GM06990 (cell line): ENCODE results near the gene UPF1.

ENCODE experiments used
- DNase-seq: peaks from one replicate; pipeline ENCODE4 v3.0.0-alpha.2; 2011; ENCODE audit not compliant: insufficient read length; ENCODE audit errors: extremely low read depth
- H3K27me3 ChIP-seq: replicated peaks from 2 replicates; pipeline ENCODE4 v1.6.0; 2011; ENCODE audit warnings: low read length; ENCODE audit not compliant: control insufficient read depth, insufficient read depth
- H3K36me3 ChIP-seq: 2 replicates; pipeline ENCODE4 v1.5.1; 2011; ENCODE audit warnings: low read length; ENCODE audit not compliant: control insufficient read depth, insufficient read depth
- H3K4me3 ChIP-seq: replicated peaks from 2 replicates; pipeline ENCODE4 v1.5.1; 2011; ENCODE audit warnings: low read depth, mild to moderate bottlenecking, control low read depth, low read length
- TF ChIP-seq, protein P1 (sequence below): IDR thresholded peaks from 2 replicates; pipeline ENCODE4 v1.5.1; 2011; ENCODE audit warnings: low read length, control low read depth, mild to moderate bottlenecking, inconsistent platforms; ENCODE audit not compliant: insufficient read depth, poor library complexity, severe bottlenecking

UPF1 gene

DNA sequence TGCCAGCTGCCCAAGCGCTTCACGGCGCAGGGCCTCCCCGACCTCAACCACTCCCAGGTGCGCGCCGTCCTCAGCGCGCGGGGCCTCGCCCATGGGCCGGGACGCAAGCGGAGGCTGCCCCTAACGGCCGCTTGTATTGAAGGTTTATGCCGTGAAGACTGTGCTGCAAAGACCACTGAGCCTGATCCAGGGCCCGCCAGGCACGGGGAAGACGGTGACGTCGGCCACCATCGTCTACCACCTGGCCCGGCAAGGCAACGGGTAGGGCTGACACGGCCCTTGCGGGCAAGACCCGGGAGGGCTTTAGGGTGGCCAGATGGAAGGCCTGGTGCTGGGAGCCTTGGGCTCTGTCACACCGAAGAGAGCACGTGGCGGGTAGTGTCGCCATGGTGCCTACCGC, 23.2 kb downstream of the UPF1 start:
- Histone ChIP-seq H3K27me3 (no peaks in the 10 kb centered on the region), H3K4me3 (no peak overlapping the region), H3K36me3 (peaks cover 82% of the 10 kb centered on the region)
- no peak for DNase-seq
- TF ChIP-seq, protein P1, sequence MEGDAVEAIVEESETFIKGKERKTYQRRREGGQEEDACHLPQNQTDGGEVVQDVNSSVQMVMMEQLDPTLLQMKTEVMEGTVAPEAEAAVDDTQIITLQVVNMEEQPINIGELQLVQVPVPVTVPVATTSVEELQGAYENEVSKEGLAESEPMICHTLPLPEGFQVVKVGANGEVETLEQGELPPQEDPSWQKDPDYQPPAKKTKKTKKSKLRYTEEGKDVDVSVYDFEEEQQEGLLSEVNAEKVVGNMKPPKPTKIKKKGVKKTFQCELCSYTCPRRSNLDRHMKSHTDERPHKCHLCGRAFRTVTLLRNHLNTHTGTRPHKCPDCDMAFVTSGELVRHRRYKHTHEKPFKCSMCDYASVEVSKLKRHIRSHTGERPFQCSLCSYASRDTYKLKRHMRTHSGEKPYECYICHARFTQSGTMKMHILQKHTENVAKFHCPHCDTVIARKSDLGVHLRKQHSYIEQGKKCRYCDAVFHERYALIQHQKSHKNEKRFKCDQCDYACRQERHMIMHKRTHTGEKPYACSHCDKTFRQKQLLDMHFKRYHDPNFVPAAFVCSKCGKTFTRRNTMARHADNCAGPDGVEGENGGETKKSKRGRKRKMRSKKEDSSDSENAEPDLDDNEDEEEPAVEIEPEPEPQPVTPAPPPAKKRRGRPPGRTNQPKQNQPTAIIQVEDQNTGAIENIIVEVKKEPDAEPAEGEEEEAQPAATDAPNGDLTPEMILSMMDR: no peak

GRCh38 chr19:18855647-18856384, 24.1 kb downstream of the UPF1 start:
- H3K27me3 ChIP-seq: no peaks in the 10 kb centered on the region
- H3K36me3 ChIP-seq: peaks cover 82% of the 10 kb centered on the region
- H3K4me3 ChIP-seq: no peak overlapping the region
- TF ChIP-seq, protein P1: no peak
- no peak for DNase-seq

DNA sequence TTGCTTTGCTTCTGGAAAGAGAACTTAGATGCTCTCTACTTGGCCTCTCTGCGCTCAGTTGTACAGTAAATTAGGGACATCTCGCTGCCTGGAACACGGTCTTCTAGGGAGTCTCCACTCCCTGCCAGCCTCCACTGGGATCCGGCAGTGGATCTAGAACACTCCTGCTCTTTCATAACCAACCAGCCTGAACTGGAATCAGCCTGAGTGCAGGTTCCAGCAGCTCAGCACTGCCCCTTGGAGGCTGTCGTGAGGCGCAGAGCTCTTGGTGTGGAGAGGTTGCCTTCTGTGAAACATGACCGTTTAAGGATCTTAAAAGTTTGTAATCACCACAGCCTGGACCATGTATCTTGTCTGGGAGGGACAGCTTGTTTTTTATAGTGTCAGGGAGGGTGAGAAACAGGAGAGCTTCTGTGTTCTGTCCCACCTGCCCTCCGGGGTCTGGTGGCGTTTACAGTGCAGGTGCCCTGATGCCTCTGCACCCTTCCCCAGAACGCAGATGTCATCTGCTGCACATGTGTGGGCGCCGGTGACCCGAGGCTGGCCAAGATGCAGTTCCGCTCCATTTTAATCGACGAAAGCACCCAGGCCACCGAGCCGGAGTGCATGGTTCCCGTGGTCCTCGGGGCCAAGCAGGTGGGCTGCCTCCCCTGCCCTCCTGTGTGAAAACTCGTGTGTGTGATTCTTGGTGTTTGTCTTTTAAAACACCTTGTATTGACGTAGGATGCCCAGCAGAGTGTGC, 24.8 kb downstream of the UPF1 start:
- DNase-seq: no peak
- TF ChIP-seq, protein P1: peak; percentile 22
- H3K4me3 ChIP-seq: no peak overlapping the region
- H3K36me3 ChIP-seq: peaks cover 82% of the 10 kb centered on the region
- no peaks in the 10 kb centered on the region for H3K27me3 ChIP-seq

DNA sequence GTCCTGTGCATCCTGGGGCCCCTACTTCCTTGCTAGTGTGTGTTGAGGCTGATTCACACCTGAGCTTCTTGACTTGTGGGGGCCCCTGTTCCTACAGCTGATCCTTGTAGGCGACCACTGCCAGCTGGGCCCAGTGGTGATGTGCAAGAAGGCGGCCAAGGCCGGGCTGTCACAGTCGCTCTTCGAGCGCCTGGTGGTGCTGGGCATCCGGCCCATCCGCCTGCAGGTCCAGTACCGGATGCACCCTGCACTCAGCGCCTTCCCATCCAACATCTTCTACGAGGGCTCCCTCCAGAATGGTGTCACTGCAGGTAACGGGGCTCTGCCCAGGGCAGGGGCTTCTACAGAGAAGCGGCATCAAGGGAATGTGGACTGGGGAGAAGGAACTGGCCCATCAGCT, 25.5 kb downstream of the UPF1 start:
- no peak for DNase-seq
- Histone ChIP-seq H3K4me3 (no peak overlapping the region), H3K36me3 (peaks cover 80% of the 10 kb centered on the region), H3K27me3 (no peaks in the 10 kb centered on the region)
- TF ChIP-seq, protein P1: no peak

DNA sequence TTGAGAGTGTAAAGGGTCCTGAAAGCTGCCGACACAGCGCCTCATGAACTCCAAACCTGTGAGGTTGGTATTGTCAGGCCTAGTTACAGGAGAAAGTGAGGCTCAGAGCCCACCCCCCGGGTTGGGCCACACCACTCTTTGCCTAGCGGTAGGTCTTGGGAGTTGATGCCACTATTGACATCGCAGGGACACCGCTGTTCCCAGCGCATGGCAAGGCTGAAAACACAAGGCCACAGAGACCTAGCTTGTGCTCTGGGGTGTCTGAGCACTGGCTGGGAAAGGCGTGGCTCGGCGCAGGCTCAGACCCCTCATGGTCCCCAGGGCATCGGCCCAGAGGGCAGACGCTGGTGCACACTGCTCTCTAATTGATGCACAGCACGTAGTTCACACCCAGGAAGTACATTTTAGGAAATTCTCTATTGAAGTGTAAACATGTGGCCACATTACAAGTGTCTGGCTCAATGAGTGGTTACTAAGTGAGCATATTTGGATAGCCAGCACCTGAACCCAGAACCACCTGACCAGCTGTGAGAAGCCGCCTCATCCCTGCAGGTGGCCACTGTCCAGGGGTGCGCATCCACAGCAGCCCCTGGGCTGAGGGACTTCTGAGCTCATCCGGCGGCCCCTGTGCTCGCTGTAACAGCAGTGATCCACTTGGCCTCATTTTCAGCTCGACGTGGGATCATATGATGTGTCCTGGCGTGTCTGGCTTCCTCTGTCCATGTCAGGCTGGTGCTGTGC, 27.3 kb downstream of the UPF1 start:
- no peak for DNase-seq
- no peaks in the 10 kb centered on the region for H3K27me3 ChIP-seq
- TF ChIP-seq, protein P1: no peak

More for the DNA sequence above, 27.3 kb downstream of the UPF1 start:
- Histone ChIP-seq H3K4me3 (no peak overlapping the region), H3K36me3 (peaks cover 74% of the 10 kb centered on the region)
